Activated CD8-positive, alpha-beta memory T cell treated with anti-CD3 and anti-CD28 coated beads for 4 hours (primary cell): ENCODE data around the gene TRIM24.

Experiments
- DNase-seq, 2 donors: peaks; one replicate each; pipeline ENCODE4 v3.0.0-alpha.2; 2020; ENCODE audit warnings: low read depth in 2 of 2

Gene TRIM24

GRCh38 chr7:138625084-138625848, 165.2 kb downstream of the TRIM24 start:
- no peak for DNase-seq

GRCh38 chr7:138625849-138626230, 165.8 kb downstream of the TRIM24 start:
- DNase-seq, result no peak

GRCh38 chr7:138626846-138627245, 166.8 kb downstream of the TRIM24 start:
- no peak for DNase-seq

- DNase-seq, result no peak
These were observed 167.3 kb downstream of the TRIM24 start for GRCh38 chr7:138627361-138627760.

- DNase-seq, result no peak
These were observed 170.1 kb downstream of the TRIM24 start for GRCh38 chr7:138630059-138630610.

- no peak for DNase-seq
These were observed 172.3 kb downstream of the TRIM24 start for GRCh38 chr7:138632384-138632783.

- DNase-seq, result no peak
These were observed 173.0 kb downstream of the TRIM24 start for GRCh38 chr7:138632826-138633602.
